Mesenchymal stem cell (in vitro differentiated cells and primary cell): ENCODE data around the gene BARX1.

Experiments used
- DNase-seq: peaks from one replicate; pipeline ENCODE4 v3.0.0-alpha.2; 2013
- H2AFZ ChIP-seq: one replicate; pipeline ENCODE4 v1.6.1; 2013; ENCODE audit warnings: low read depth, mild to moderate bottlenecking, control low read depth, inconsistent platforms, low read length, moderate library complexity
- H2AK5ac ChIP-seq: 2 replicates; pipeline ENCODE4 v1.6.1; 2013; ENCODE audit warnings: low read length, moderate library complexity, mild to moderate bottlenecking, inconsistent platforms; ENCODE audit not compliant: severe bottlenecking
- H2BK120ac ChIP-seq: one replicate; pipeline ENCODE4 v1.6.1; 2013; ENCODE audit warnings: low read depth, mild to moderate bottlenecking, inconsistent platforms, low read length, moderate library complexity
- H2BK12ac ChIP-seq, 2 experiments: one replicate each; pipeline ENCODE4 v1.6.1; 2013; ENCODE audit warnings: inconsistent platforms in 2 of 2, low read length in 2 of 2, mild to moderate bottlenecking in 2 of 2, moderate library complexity in 2 of 2, control low read depth in 1 of 2
- H2BK15ac ChIP-seq: one replicate; pipeline ENCODE4 v1.6.1; 2013; ENCODE audit warnings: mild to moderate bottlenecking, low read depth, inconsistent platforms; ENCODE audit not compliant: poor library complexity, severe bottlenecking
- H2BK5ac ChIP-seq: 2 replicates; pipeline ENCODE4 v1.6.1; 2013; ENCODE audit warnings: low read depth, mild to moderate bottlenecking, low read length, control low read depth, inconsistent platforms; ENCODE audit not compliant: poor library complexity, severe bottlenecking
- H3K14ac ChIP-seq, 2 experiments: one replicate each; pipeline ENCODE4 v1.6.1; 2013; ENCODE audit warnings: inconsistent platforms in 2 of 2, low read length in 2 of 2, control low read depth in 1 of 2, mild to moderate bottlenecking in 1 of 2, moderate library complexity in 1 of 2
- H3K18ac ChIP-seq, 2 experiments: one replicate each; pipeline ENCODE4 v1.6.1; 2013; ENCODE audit warnings: inconsistent platforms in 2 of 2, low read length in 2 of 2, control low read depth in 1 of 2, low read depth in 1 of 2, mild to moderate bottlenecking in 1 of 2
- H3K23ac ChIP-seq, 2 experiments: one replicate each; pipeline ENCODE4 v1.6.1; 2013; ENCODE audit warnings: inconsistent platforms in 2 of 2, low read length in 2 of 2, mild to moderate bottlenecking in 2 of 2, moderate library complexity in 2 of 2, control low read depth in 1 of 2
- H3K27ac ChIP-seq: 2 replicates; pipeline ENCODE4 v1.5.1; 2013; ENCODE audit warnings: mild to moderate bottlenecking, moderate library complexity, low read length, control low read depth, inconsistent platforms; ENCODE audit not compliant: poor library complexity, severe bottlenecking
- H3K27me3 ChIP-seq, 2 experiments: 2 replicates each; pipeline versions ENCODE4 v1.6.1 to v1.7.0; 2013; ENCODE audit warnings: low read length in 2 of 2, mild to moderate bottlenecking in 2 of 2, moderate library complexity in 2 of 2, control low read depth in 1 of 2, inconsistent platforms in 1 of 2; ENCODE audit not compliant: control insufficient read depth in 1 of 2, insufficient read depth in 1 of 2
- H3K36me3 ChIP-seq, 2 experiments: 2 replicates each; pipeline versions ENCODE4 v1.6.1 to v1.7.0; 2013; ENCODE audit warnings: low read length in 2 of 2, control low read depth in 1 of 2, inconsistent platforms in 1 of 2, low read depth in 1 of 2, mild to moderate bottlenecking in 1 of 2; ENCODE audit not compliant: insufficient read depth in 2 of 2, control insufficient read depth in 1 of 2
- H3K4ac ChIP-seq, 2 experiments: one replicate each; pipeline ENCODE4 v1.6.1; 2013; ENCODE audit warnings: inconsistent platforms in 2 of 2, low read length in 2 of 2, mild to moderate bottlenecking in 2 of 2, moderate library complexity in 2 of 2, control low read depth in 1 of 2, low read depth in 1 of 2
- H3K4me1 ChIP-seq: 2 replicates; pipeline ENCODE4 v1.6.1; 2013; ENCODE audit warnings: low read depth, low read length, control low read depth; ENCODE audit not compliant: control insufficient read depth, insufficient read depth
- H3K4me2 ChIP-seq: 2 replicates; pipeline ENCODE4 v1.6.1; 2013; ENCODE audit warnings: low read length, mild to moderate bottlenecking, inconsistent platforms; ENCODE audit not compliant: poor library complexity, severe bottlenecking
- H3K4me3 ChIP-seq, 2 experiments: 2 replicates each; pipeline versions ENCODE4 v1.5.1 to v1.7.0; 2013; ENCODE audit warnings: low read length in 2 of 2, mild to moderate bottlenecking in 2 of 2, control low read depth in 1 of 2, low read depth in 1 of 2; ENCODE audit not compliant: insufficient read depth in 1 of 2
- H3K79me1 ChIP-seq: replicated peaks from 2 replicates; pipeline ENCODE4 v1.6.1; 2013; ENCODE audit warnings: mild to moderate bottlenecking, control low read depth, low read length, inconsistent platforms; ENCODE audit not compliant: poor library complexity, severe bottlenecking
- H3K9ac ChIP-seq: 2 replicates; pipeline ENCODE4 v1.7.0; 2013; ENCODE audit warnings: mild to moderate bottlenecking, low read length, moderate library complexity
- H3K9me3 ChIP-seq: 2 replicates; pipeline ENCODE4 v1.7.0; 2013; ENCODE audit warnings: mild to moderate bottlenecking, low read length; ENCODE audit not compliant: control insufficient read depth
- H4K8ac ChIP-seq: one replicate; pipeline ENCODE4 v1.6.1; 2013; ENCODE audit warnings: inconsistent platforms, mild to moderate bottlenecking, low read length, moderate library complexity
- H4K91ac ChIP-seq: one replicate; pipeline ENCODE4 v1.6.1; 2013; ENCODE audit warnings: mild to moderate bottlenecking, low read length, inconsistent platforms
- WGBS: methylation state at CpG from one replicate; pipeline ENCODE4 v1.1.7; 2013; ENCODE audit warnings: mixed read lengths; 5-methylcytosine and 5-hydroxymethylcytosine counted together

Gene BARX1

GRCh38 chr9:93931905-93932304, 23.2 kb downstream of the BARX1 start:
- Histone ChIP-seq H3K4me3 (no peak overlapping the region), H3K4me2 (no peak overlapping the region), H3K27me3 (peaks cover 19 to 47% of the 10 kb centered on the region in 2 experiments), H3K9me3 (no peaks in the 10 kb centered on the region), H3K23ac (no peak overlapping the region), H2BK5ac (no peak overlapping the region), H4K8ac (no peak overlapping the region), H2BK15ac (no peak overlapping the region), H3K4ac (no peak overlapping the region), H3K9ac (no peak overlapping the region), H2BK12ac (no peak overlapping the region), H3K27ac (no peak overlapping the region), H2BK120ac (no peak overlapping the region), H2AFZ (no peak overlapping the region), H3K14ac (no peak overlapping the region), H3K79me1 (no peaks in the 10 kb centered on the region), H3K4me1 (no peaks in the 10 kb centered on the region), H2AK5ac (no peak overlapping the region), H3K18ac (no peak overlapping the region), H3K36me3 (no peaks in the 10 kb centered on the region), H4K91ac (no peak overlapping the region)
- no peak for DNase-seq
- WGBS: 74% methylated on average over 11 of the region's 11 CpGs

GRCh38 chr9:93930070-93930469, 25.1 kb downstream of the BARX1 start:
- Histone ChIP-seq H2BK12ac (no peak overlapping the region), H2BK15ac (no peak overlapping the region), H2BK5ac (no peak overlapping the region), H3K36me3 (no peaks in the 10 kb centered on the region), H3K4me1 (no peaks in the 10 kb centered on the region), H3K4ac (no peak overlapping the region), H3K18ac (no peak overlapping the region), H2AFZ (no peak overlapping the region), H3K4me3 (no peak overlapping the region), H3K27ac (no peak overlapping the region), H2BK120ac (no peak overlapping the region), H3K14ac (no peak overlapping the region), H3K23ac (no peak overlapping the region), H4K91ac (no peak overlapping the region), H3K4me2 (no peak overlapping the region), H3K9me3 (no peaks in the 10 kb centered on the region), H2AK5ac (no peak overlapping the region), H3K27me3 (peaks cover 13 to 42% of the 10 kb centered on the region in 2 experiments), H3K79me1 (no peaks in the 10 kb centered on the region), H4K8ac (no peak overlapping the region), H3K9ac (no peak overlapping the region)
- no peak for DNase-seq
- WGBS: 61% methylated on average over 8 of the region's 8 CpGs

DNA sequence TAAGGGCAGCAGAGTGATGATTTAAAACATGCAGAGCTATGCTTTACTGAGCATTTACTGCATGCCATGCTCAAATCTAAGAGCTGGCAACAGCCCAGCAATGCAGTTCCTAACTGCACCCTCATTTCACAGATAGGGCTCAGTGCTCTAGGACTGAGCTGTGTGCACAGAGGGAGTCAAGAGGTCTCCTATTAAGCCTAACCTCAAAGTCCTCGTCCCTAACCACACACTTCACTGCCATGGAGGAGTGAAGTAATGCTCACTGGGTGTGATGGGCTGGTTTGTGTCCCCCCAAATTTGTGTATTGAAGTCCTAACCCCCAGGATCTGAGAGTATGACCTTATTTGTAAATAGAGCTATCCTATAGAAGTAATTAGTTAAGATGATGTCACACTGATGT, 25.9 kb downstream of the BARX1 start:
- H3K4me3 ChIP-seq: no peak overlapping the region
- no peak for DNase-seq
- no peak overlapping the region for H3K18ac ChIP-seq
- H3K4me2 ChIP-seq: no peak overlapping the region
- no peak overlapping the region for H3K23ac ChIP-seq
- H3K9me3 ChIP-seq: no peaks in the 10 kb centered on the region
- no peak overlapping the region for H2AFZ ChIP-seq
- H4K91ac ChIP-seq: no peak overlapping the region
- no peak overlapping the region for H4K8ac ChIP-seq
- H2BK15ac ChIP-seq: no peak overlapping the region
- no peak overlapping the region for H2BK5ac ChIP-seq
- H2AK5ac ChIP-seq: no peak overlapping the region
- no peak overlapping the region for H2BK12ac ChIP-seq
- H2BK120ac ChIP-seq: no peak overlapping the region
- H3K36me3 ChIP-seq: no peaks in the 10 kb centered on the region
- H3K79me1 ChIP-seq: no peaks in the 10 kb centered on the region
- H3K27ac ChIP-seq: no peak overlapping the region
- no peak overlapping the region for H3K4ac ChIP-seq
- no peak overlapping the region for H3K9ac ChIP-seq
- no peak overlapping the region for H3K14ac ChIP-seq
- H3K4me1 ChIP-seq: no peaks in the 10 kb centered on the region
- H3K27me3 ChIP-seq: peaks cover 8 to 40% of the 10 kb centered on the region in 2 experiments
- WGBS: no CpG with 5 or more reads among the region's 1 CpG

- Histone ChIP-seq H3K27me3 (peaks cover 3 to 6% of the 10 kb centered on the region in 2 experiments), H3K4me1 (no peaks in the 10 kb centered on the region), H3K27ac (no peak overlapping the region), H2AFZ (no peak overlapping the region), H3K18ac (no peak overlapping the region), H2BK15ac (no peak overlapping the region), H3K4ac (no peak overlapping the region), H2AK5ac (no peak overlapping the region), H4K91ac (no peak overlapping the region), H2BK120ac (no peak overlapping the region), H3K9me3 (no peaks in the 10 kb centered on the region), H3K4me3 (no peak overlapping the region), H4K8ac (no peak overlapping the region), H2BK12ac (no peak overlapping the region), H3K23ac (no peak overlapping the region), H3K14ac (no peak overlapping the region), H2BK5ac (no peak overlapping the region), H3K4me2 (no peak overlapping the region), H3K79me1 (no peaks in the 10 kb centered on the region), H3K36me3 (no peaks in the 10 kb centered on the region), H3K9ac (no peak overlapping the region)
- WGBS: 36% methylated on average over 4 of the region's 4 CpGs
- no peak for DNase-seq
Measured at GRCh38 chr9:93922535-93922934, 32.6 kb downstream of the BARX1 start.
